Measurements from ENCODE around the gene TREML4. TPM values are rescaled to one million over a fixed set of nuclear protein-coding genes. Genes with fewer than 3 reads are reported as not detected.

Gene TREML4
- total and polyA plus RNA-seq, 3 donors from 2014 or later, result not detected

- Histone ChIP-seq H3K27ac (no peak overlapping the region), H3K4me1 (no peaks in the 10 kb centered on the region), H3K9me3 (no peaks in the 10 kb centered on the region), H3K27me3 (no peaks in the 10 kb centered on the region), H3K36me3 (ENCODE audit: low read depth, missing control alignments) (no peaks in the 10 kb centered on the region), H3K4me3 (no peak overlapping the region)
- WGBS, 2 donors, result 82 to 83% methylated on average over 5 to 7 of the region's 7 CpGs
- TF ChIP-seq POLR2A (IDR thresholded peaks at IDR 0.05) (no peak), CTCF (IDR thresholded peaks at IDR 0.05) (no peak)
- intact Hi-C loops (cut with DNase I; ENCODE audit: low total_unique reads), result no loop called here
- DNase-seq, result no peak
These were observed 19.9 kb downstream of the TREML4 start for GRCh38 chr6:41247882-41248705.

- Histone ChIP-seq H3K4me1 (no peaks in the 10 kb centered on the region), H3K4me3 (no peak overlapping the region), H3K36me3 (ENCODE audit: low read depth, missing control alignments) (no peaks in the 10 kb centered on the region), H3K27ac (no peak overlapping the region), H3K27me3 (no peaks in the 10 kb centered on the region), H3K9me3 (no peaks in the 10 kb centered on the region)
- TF ChIP-seq POLR2A (IDR thresholded peaks at IDR 0.05), result no peak
- no peak for TF ChIP-seq CTCF (IDR thresholded peaks at IDR 0.05)
- WGBS, 2 donors, result 77 to 83% methylated on average over 3 of the region's 3 CpGs
- intact Hi-C loops (cut with DNase I; ENCODE audit: low total_unique reads), result no loop called here
- DNase-seq, result no peak
These were observed 24.4 kb downstream of the TREML4 start for GRCh38 chr6:41252401-41253169.

GRCh38 chr6:41255110-41255509 lies 27.0 kb downstream of the TREML4 start:
- Histone ChIP-seq H3K36me3 (ENCODE audit: low read depth, missing control alignments) (no peaks in the 10 kb centered on the region), H3K27me3 (no peaks in the 10 kb centered on the region), H3K4me1 (no peaks in the 10 kb centered on the region), H3K9me3 (no peaks in the 10 kb centered on the region), H3K27ac (no peak overlapping the region), H3K4me3 (no peak overlapping the region)
- no peak for DNase-seq
- intact Hi-C loops (cut with DNase I; ENCODE audit: low total_unique reads), result no loop called here
- TF ChIP-seq POLR2A (IDR thresholded peaks at IDR 0.05) (no peak), CTCF (IDR thresholded peaks at IDR 0.05) (no peak)

GRCh38 chr6:41255638-41256246 lies 27.6 kb downstream of the TREML4 start:
- H3K27me3 ChIP-seq, result no peaks in the 10 kb centered on the region
- H3K9me3 ChIP-seq, result no peaks in the 10 kb centered on the region
- intact Hi-C loops (cut with DNase I; ENCODE audit: low total_unique reads), result no loop called here
- H3K36me3 ChIP-seq (ENCODE audit: low read depth, missing control alignments), result no peaks in the 10 kb centered on the region
- 84 to 94% methylated on average over 2 to 5 of the region's 5 CpGs for WGBS, 2 donors
- TF ChIP-seq CTCF (IDR thresholded peaks at IDR 0.05) (no peak), POLR2A (IDR thresholded peaks at IDR 0.05) (no peak)
- no peak overlapping the region for H3K4me3 ChIP-seq
- DNase-seq, result no peak
- no peak overlapping the region for H3K27ac ChIP-seq
- no peaks in the 10 kb centered on the region for H3K4me1 ChIP-seq
